HL-60/S4 treated with retinoic acid at 250 ng/mL for 4 days and 3 days (cell line): ENCODE data around the gene KIAA0232.
"Not testable (repeated sequence)": the region's sequence is repeated elsewhere in the genome, so short reads cannot be mapped to it uniquely, and the experiment has no call there.

Experiments used
- in situ Hi-C: fragments of 300-500 bp; cut with MboI; formaldehyde crosslinking; loops from 2 replicates; pipeline ENCODE4 v1.7.0; 2022; ENCODE audit warnings: low sequenced_read_pairs

Gene KIAA0232

DNA sequence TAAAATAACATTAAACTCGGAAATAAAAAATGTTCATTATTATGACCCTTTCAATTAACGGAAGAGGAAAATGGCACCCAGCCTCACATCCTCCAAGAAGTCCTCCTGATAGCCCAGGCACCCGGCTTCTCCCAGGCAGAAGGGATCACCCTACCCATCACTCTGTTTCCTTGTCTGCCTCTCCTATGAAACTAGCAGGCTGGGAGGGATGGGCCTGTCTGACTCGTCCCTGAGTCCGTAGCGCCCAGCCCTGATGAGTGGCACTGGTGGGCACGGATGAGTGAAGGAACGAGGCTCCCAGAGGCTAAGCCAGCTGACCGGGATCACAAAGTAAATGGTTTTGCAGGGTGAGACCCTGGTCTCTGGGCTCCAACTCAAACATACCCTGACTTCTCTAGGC is 28.6 kb upstream of the KIAA0232 start:
- in situ Hi-C loops = no loop called here

DNA sequence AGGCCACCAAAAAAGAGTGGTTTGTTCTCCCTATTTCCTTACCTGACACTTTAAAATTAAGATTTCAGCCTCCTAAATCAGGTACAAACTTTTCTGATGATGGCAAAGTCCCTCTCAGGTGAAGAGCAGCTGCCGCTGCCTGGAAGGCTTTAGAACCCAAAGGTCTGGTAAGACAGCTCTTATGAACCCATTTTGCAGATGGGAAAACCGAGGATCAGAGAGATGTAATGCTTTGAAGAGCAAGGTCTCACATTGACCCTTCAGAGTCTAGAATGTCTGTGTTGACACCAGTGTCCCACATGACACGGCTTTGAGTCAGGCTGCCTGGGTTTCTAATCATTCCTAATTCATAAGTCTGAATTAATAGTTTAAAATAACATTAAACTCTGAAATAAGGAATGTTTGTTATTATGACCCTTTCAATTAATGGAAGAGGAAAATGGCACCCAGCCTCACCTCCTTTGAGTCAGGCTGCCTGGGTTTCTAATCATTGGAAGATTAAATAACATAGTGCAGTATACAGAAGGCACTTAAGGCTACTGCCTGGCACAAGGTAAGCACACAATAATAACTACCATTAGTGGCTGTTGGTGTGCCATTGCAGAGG is 27.9 kb upstream of the KIAA0232 start:
- in situ Hi-C loops = no loop called here

DNA sequence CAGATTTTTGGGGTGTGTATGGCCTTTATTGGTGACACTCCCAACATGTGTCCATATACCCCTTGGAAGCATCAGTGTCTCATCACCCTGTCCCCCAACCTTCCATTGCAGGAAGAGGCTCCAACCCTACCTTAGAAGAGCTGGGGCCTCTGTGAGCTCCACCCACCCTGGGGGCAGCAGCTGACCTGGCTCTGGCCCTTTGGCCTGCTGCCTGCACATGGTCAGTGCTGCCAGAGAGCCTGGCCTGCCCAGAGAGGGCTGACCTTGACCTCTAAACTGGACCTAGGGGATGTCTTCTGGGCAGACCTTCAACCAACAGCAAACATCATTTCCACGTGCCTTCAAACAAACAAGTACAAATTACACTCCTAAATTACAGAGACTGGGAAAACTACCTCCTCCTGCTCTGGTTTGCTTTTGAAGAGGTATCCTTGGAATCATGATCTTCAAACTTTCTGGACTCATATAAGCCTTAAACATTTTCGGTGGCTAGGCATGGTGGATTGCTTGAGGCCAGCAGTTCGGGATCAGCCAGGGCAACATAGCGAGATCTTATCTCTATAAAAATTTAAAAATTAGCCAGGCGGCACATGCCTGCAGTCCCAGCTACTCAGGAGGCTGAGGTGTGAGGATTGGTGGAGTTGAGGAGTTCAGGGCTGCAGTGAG is 27.3 kb upstream of the KIAA0232 start:
- in situ Hi-C loops = no loop called here

DNA sequence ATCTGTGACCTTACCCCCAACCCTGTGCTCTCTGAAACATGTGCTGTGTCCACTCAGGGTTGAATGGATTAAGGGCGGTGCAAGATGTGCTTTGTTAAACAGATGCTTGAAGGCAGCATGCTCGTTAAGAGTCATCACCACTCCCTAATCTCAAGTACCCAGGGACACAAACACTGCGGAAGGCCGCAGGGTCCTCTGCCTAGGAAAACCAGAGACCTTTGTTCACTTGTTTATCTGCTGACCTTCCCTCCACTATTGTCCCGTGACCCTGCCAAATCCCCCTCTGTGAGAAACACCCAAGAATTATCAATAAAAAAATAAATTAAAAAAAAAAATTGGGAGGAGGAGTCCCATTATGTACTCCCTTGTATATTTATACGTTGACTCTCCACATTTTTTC is 26.2 kb upstream of the KIAA0232 start:
- in situ Hi-C loops = not testable (repeated sequence)

DNA sequence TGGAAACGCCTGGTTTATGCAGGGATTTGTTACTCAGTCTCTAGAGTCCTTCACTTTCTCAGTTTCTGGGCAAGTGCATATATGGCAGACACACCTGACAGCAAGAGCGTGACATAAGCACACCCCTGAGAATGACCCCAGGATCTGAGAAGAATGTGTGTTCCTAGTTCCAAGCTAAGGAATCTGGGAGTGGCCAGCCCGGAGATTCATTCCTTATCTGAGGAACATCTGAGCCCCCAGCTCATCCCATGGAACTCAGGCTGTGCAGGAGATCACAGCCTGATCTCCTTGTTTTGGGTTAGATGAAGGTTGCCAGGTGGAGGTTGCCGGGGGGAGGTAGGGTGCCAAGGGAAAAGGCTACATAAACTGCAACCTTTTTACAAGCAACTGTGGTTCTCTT is 23.8 kb upstream of the KIAA0232 start:
- in situ Hi-C loops = no loop called here

DNA sequence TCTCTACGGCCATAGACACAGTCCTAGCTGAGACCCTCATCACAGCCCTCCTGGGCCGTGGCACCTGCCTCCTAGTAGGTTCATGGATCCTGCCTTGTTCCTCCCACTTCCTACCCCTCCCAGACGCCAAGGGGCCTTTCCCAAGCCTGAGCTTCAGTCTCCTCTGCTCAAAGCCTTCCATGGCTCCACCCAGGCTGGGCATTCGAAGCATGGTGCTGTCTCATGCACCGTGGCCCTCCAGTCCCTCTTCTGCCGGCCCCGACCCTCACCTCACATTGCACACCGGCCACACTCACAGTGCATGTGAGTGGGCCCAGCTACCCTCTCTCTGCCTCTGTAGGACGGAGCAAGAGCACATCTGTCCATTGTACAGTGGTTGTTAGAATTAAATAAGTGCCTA is 21.7 kb upstream of the KIAA0232 start:
- in situ Hi-C loops = no loop called here

DNA sequence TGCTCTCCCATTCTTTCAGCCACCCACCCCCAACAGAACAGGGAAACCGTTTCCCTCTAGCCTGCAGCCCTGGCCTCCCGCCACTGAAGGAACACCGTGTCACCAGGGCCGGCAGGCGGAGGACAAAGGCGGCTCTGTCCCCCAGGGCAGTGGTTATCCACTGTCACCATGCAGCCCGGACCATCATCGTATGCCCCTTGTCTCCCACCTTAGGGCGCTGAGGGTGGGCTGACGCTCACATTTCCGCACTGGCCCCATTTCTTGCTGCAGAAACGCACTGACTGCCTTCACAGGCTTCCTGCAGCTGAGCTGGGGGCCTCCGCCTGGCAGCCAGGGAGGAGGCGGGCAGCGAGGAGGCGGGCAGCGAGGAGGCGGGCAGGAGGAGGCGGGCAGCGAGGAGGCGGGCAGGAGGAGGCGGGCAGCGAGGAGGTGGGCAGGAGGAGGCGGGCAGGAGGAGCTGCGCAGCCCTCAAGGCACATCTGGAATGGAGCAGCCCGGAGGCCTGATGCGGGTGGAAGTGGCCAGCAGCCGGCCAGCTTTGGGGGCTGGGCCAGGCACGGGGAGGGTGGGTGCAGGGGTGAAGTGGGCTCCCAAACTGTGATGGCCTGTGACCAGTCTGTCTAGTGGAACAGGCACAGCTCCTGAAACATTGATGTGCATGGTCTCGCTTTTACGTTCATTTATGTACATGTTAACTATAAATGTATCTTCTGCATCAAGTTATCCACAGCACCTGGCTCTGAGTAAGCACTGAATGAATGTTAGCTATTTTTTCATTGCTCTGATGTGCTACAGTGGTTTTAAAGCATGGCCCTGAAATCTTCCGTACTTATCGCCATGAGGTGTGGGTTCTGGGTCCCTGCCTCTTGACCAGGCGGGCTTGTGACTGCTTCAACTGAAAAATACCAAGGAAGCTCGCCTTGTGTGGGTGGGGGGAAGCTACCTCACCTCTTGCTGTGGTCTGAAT is 20.6 kb upstream of the KIAA0232 start:
- in situ Hi-C loops = no loop called here

DNA sequence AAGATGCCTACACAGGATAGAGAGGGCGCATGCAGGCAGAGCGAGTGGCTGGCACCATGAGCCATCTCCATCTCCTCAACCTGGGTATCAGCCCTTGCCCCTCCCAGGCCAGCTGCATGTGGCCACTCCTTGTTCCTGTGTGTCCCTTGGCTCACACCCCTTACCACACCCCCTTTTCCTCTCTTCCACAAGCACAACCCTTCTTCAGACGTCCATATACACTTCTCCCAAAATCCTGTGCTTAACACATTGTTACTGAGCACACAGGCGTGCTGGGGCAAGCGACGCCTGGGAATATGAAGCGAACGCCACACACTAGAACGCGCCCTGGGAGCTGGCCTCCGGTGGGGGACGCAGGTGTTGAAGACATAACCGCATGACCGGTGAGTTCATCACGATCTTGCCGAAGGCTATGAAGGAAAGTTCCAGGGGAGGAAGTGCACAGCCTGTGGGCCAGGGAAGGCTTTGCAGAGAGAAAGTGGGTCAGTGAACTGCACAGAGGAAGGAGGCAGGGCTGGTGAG is 19.1 kb upstream of the KIAA0232 start:
- in situ Hi-C loops = no loop called here

DNA sequence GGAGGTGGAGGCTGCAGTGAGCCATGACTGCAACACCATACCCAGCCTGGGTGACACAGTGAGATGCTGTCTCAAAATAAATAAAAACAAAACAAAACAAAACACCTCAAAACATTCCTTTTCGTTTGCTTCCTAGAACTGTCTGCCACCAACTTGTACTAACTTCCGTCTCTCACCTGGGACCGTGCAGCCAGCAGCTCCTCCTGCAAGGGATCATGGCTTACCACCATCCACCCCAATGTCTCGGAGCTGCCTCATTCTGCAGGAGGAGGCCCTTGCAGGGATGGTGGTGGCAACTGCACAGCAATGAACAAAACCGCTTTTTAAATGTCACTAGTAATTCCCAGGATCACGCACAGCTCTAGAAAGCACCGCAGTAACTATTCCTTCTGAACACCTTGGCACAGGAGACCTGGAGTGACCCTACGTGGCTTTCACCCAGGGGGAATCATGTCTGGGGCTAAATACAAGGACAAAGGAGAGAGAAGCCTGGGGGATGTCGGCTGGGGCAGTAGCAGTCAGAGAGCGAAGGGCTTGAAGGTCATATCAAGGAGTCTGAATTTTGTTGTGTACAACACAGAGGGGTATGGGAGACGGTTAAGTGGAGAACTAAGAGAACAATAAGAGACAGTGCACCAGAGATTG is 17.4 kb upstream of the KIAA0232 start:
- in situ Hi-C loops = no loop called here

DNA sequence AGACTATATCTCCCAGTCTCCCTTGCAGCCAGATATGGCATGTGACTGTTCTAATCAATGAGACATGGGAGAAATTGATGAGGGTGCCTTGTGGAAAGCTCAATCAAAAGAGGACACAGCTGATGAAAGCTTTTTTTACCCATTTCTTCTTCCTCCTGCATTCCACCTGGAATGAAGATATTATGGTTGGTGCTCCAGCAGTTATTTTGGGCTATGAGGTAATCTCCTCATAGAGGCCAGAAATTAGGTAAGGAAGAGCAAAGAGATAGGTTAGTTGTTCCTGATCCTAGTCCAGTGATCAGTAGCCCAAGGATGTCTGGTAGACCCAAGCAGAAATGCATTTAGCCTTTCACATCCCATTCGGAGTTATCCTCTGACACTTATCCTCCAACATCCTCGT is 16.8 kb upstream of the KIAA0232 start:
- in situ Hi-C loops = no loop called here

DNA sequence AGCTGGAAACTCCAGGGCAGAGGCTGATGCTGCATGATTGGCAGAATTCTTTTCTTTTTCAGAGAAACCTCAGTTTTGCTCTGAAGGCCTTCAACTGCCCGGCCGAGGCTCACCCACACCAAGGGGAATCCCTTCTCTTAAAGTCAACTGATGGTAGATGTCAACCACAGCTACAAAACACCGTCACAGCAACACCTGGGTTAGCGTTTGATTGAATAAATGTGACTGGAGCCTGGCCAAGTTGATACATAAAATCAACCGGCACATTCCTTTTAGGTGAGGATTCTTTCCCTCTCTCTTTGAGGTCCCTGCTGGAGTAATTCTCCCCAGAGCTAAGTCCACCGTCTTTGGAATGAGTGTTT is 15.2 kb upstream of the KIAA0232 start:
- in situ Hi-C loops = no loop called here

DNA sequence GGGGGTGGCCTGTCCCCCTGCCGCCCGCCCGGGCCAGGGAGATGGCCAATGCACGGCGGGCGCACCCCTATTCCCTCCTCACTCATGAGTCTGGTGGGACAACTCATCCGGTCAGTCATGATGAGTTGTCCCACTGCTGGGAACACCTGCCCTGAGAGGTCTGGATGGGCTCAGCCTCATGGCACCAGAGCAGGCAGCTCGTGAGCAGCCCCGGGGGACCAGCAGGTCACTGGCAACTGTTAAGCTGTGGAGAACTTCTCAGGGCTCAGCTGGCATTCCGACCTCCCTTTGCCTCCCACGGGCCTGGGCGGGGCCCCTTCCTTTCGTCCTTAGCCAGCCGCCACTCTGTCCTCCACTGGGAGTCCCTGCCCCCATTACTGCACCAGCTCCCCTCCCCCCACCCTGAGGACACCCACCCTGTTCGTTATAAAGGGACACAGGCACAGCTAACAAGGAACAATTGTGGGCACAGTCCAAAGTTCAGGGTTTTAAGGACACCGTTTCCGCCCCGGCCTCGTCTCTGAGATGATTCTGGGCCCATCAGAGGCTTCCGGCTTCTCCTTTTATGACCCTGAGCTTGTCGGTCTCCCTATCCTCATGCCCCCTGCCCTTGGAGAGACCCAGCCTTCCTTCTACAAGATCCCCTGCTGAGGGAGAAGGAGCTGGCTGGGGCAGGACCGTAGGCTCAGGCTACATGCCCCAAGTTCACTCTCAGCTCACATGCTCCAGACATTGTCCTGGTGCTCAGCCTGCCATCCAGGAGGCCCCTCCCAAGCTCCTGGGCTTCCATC is 14.6 kb upstream of the KIAA0232 start:
- in situ Hi-C loops = no loop called here

DNA sequence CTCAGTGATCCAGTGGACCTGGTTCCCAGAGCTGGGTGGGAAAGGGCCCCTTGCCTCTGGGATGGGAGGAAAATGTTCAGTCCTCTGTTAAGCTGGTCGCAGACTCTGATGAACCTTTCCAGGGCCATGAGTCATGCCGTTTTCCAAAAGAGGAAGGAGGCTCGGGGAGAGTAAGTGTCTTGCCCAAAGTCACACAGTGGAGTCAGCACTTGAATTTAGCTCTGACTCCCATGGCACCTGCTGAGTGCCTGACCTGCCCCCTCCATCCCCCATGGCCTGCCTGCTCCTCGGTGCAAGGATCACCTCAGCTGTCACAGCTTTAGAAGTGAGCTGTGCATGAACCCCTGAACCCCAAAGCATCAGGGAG is 14.0 kb upstream of the KIAA0232 start:
- in situ Hi-C loops = no loop called here

DNA sequence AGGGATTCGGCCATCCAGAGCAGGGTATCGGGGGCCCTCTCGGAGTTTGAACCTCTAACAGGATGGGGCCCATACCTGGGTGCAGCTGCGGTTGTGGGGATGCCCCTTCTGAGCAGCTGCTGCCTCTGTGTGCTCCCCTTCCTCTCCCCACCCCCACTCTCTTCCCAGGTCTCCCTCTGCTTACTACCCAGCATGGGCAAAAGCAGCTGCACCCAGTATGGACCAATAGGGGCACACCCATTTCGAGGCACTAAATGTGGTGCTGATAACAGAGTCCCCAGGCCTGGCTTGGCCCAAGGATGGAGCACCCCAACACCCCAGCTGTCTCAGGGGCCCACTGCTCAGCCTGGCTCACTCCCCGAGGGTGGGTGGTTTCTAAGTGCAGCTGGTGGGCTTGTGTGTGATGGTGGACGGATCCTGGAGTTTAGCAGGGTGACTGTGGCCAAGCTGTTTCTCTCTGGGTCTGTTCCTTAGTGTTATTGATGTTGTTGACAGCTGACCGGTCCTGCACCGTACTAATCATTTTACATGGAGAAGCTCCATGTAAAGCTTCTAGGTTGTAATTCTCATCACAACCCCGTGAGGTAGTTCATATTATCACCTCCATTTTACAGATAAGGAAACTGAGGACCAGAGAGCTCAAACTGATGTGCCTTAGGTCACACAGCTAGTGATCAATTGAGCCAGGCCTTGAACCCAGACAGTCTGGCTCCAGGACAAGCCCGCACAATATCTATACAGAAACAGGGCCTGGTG is 13.1 kb upstream of the KIAA0232 start:
- in situ Hi-C loops = no loop called here

DNA sequence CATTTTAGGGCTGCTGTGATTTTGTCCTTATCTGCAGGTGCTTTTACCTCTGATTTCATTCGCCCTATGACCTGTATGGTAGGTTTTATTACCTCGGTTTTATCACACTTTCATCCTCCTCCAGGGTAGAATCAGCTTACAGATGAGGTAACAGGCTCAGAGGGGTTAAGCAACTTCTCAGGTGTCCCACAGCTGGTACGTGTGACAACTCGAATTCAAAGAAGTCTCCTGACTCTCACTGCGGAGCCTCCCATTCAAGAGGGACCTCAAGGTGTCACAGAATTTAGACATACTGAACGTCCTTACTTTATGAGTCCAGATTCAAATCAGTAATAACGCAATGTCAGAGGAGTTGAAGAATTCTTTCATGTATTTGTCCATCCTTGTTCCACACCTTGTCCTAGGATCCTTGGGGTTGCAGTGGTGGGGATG is 12.5 kb upstream of the KIAA0232 start:
- in situ Hi-C loops = no loop called here

DNA sequence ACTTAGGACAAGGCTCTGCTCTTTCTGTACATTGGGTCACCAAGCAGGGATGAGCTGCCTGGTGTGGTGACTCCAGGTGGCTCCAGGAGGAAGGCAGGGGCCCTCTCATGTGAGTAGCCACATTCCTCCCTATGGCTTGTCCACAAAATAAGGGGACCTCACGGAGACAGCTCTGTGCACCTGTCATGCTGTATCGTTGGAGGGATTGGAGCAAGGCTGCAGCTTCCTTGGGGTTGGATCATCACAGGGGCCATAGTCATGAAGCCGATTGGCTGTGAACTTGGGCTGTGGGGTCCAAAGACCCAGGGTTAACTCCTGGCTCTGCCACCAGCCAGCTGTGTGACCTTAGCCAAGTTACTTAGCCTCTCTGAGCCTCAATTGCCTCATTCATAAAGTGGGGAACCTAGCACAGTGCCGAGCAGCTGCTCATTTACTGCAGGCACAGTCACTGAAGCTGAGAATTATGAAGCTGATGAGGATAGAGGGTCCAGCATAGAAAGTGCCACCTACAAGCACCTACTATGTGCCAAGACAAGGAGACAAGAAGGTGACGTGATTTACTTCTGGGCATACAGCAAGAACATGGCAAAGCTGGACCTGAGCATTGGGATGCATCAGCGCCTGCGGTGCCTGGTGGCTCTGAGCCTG is 11.8 kb upstream of the KIAA0232 start:
- in situ Hi-C loops = no loop called here

DNA sequence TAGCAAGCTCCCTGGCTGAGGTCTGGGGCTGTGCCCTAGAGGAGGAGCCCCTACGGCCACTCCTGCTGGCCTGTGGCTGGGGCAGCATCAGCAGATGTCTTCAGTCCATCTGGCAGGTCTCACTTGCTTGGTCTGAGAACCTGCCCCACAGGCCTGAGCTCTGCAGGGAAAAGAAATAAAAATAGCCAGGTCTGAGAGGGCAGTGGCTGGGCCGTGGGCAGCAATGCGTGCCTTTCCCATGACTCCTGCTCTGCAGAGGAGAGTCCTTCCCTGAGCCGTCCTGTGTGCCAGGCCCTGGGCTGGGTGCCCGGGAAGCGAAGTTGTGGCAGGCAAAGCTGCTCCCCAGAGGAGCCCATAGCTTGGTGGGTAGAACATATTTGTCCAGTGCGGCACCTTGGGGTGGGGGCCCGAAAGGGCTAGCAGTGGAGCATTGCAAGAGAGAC is 11.3 kb upstream of the KIAA0232 start:
- in situ Hi-C loops = no loop called here

DNA sequence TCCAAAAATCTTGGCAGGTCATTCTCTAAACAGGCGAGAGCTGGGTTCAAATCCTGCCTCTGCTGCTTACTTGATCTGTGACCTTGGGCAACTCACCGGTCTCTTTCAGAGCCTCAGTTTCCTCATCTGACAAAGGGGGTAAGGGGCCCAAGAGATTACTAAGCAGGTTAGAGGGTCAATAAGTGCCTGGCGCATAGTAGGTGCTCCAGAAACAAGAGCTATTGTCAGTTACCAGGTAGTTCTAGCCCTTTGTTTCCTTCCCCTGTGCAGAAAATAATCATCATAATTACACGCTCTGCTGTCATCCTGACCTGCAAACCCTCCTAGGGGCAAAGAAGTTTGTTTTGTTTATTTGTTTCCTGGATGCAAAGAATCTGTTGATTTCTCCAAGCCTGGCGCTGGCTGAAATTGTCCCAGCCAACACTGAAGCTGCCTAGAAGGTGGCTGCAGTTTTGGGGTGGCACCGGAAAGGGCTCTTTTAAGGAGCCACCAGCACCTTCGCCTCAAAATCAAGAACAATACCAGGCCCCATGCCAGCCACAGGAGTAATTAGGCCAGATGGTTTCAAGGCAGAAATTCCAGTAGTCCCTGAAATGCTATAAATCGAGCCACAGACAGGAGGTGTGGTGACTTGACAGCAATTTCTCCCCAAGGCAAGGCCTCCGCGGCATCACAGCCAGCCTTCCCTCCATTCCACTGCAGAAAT is 10.2 kb upstream of the KIAA0232 start:
- in situ Hi-C loops = no loop called here

DNA sequence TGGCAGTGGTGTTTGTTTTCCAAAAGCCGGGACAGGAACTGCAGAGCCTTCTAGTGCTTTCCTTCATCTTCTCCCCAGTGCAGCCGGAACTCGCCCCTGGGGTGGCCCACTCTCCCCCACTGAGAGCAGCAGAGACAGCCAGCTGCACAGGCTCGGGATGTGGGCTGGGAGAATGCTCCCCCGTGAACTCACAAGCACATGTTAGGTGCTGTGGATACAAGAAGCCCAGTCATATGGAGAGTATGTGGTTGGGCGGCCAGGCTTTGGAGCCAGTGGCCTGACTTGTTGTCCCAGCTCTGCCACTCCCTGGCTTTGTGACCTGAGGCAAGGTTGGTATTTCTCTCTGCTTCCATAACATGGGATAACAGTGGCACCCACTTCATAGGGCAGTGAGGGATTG is 9.4 kb upstream of the KIAA0232 start:
- in situ Hi-C loops = no loop called here
